H1 (cell line): ENCODE results near the gene KSR2. TPM values are rescaled to one million over a fixed set of nuclear protein-coding genes. Genes with fewer than 3 reads are reported as not detected.

Experiments used
- KDM1A ChIP-seq: fragments of 200-600, 300-600 bp; sonication (generic); IDR thresholded peaks from 2 replicates; pipeline ENCODE4 v1.7.1; 2016; ENCODE audit warnings: mild to moderate bottlenecking, low read length, borderline replicate concordance
- SIN3A ChIP-seq, 2 experiments: IDR thresholded peaks in 1 of 2; conservative IDR thresholded peaks in 1 of 2; 2 replicates each; pipeline ENCODE4 v1.6.1; 2011 to 2012; ENCODE audit warnings: low read length in 2 of 2, improper control_type of control experiment in 1 of 2, low read depth in 1 of 2, mild to moderate bottlenecking in 1 of 2
- SRF ChIP-seq: IDR thresholded peaks from 2 replicates; pipeline ENCODE4 v1.6.1; 2011; ENCODE audit warnings: mild to moderate bottlenecking, low read depth, low read length, moderate library complexity
- polyA plus RNA-seq, 7 experiments: library from polyadenylated mRNA; depleted of rRNA in 3 of 7; stranded (reverse) in 5 of 7; unstranded in 2 of 7; fragments of >200 nt in 5 of 7; fragments of 200-250 nt in 2 of 7; gene quantifications; 1 replicate in 5 of 7; 2 replicates in 1 of 7; 4 replicates in 1 of 7; pipeline versions ENCODE4 v1.2.1 to v1.2.3, GENCODE V29; 2011 to 2013; ENCODE audit warnings: missing spikeins in 2 of 7, mixed read lengths in 2 of 7
- total RNA-seq: library from RNA; stranded (reverse); fragmentation: NEBNext Ultra II Directional; extraction: Animal tissue kit (Norgen Biotek cat#: 25700); gene quantifications from 2 replicates; pipeline ENCODE4 v1.2.1, GENCODE V29; 2021
- TF ChIP-seq, protein P1 (sequence below): IDR thresholded peaks from 2 replicates; pipeline ENCODE4 v1.6.1; 2011; ENCODE audit warnings: low read length, improper control_type of control experiment

The KSR2 gene
- total and polyA plus RNA-seq, 2 of the 8 experiments (the other 6 are each of a cell fraction or from before 2014, with no cell fraction given) = 0.74 to 2.2 TPM

DNA sequence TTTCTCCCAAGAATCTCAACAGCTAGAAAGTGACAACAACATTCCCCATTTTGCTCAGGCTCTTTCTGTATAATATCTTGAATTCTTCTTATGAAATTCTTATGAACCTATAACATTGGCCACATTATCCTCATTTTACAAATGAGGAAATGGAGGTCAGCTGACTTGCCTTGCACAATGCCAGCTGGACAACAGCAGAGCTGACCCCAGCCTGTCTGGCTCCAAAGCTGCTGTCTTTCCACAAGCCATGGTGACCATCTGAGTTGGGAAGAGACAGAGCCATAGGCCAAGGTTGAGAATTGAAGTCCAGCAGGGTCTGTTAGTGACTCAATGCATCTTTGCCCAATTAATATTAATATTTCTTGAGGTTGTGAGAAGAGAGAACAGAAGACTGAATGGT, 87.3 kb downstream of the KSR2 start (continued):
- TF ChIP-seq, protein P1, sequence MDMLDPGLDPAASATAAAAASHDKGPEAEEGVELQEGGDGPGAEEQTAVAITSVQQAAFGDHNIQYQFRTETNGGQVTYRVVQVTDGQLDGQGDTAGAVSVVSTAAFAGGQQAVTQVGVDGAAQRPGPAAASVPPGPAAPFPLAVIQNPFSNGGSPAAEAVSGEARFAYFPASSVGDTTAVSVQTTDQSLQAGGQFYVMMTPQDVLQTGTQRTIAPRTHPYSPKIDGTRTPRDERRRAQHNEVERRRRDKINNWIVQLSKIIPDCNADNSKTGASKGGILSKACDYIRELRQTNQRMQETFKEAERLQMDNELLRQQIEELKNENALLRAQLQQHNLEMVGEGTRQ = no peak
- TF ChIP-seq KDM1A (no peak), SRF (no peak), SIN3A (conservative IDR thresholded peaks at IDR 0.05 in 1 of 2, IDR thresholded peaks at IDR 0.05 in 1 of 2; ENCODE audit: low read depth in 1 of 2, low read length in 2 of 2) (no peak)
